NCI-H1436 (cell line): Measurements from ENCODE around the gene TMEM45A.
"Not testable (repeated sequence)": the region's sequence is repeated elsewhere in the genome, so short reads cannot be mapped to it uniquely, and the experiment has no call there.

ENCODE experiments used
- DNase-seq: peaks from one replicate; lab custom pipeline; 2025; lab: John Stamatoyannopoulos, UW

TMEM45A gene

DNA sequence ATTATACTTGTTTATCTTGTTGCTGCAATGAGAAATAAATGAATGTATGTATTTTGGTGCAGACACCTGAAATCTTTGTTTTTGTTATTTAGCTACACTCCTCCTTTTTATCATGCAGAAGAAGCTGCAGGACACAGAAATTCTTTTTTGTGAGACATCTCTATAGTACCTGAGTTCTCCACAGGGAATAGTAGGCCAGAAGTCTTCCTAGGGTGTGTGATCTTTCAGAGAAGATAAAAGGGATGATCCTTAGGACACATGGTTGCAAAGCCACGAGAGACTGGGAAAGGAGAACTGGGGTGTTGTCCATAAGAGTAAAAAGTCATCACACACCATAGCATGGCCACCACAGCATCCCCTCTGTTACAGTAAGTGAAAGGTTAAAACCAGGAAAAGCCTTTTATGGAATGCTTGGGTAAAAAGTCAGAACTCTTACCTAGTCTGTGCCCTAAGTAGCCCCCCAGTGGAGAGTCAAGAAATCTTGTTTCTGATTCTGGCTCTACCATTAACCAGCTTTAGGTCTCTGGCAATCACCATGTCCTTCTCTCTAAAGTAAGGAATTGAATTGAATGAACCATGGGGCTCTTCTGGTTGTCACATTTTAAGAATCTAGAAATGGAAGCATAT lies 85.1 kb downstream of the TMEM45A start:
- no peak for DNase-seq

DNA sequence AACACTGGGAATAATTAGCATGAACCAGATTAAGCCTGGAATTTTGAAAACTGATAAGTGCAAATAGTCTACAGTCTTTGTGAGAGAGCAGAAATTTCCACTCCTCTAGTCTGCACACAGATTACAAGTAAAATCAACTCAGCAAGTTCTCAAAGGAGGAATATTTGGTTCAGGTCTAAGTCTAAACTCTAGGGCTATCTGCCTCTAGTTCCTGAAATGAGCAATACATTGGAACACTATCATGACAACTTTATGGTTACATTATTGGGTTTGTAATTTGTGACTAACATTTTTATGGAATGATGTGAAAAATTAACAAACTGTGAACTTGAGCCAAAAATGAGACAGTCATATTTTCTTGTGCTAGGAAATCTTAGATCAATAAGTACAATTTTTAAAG lies 86.2 kb downstream of the TMEM45A start:
- no peak for DNase-seq

DNA sequence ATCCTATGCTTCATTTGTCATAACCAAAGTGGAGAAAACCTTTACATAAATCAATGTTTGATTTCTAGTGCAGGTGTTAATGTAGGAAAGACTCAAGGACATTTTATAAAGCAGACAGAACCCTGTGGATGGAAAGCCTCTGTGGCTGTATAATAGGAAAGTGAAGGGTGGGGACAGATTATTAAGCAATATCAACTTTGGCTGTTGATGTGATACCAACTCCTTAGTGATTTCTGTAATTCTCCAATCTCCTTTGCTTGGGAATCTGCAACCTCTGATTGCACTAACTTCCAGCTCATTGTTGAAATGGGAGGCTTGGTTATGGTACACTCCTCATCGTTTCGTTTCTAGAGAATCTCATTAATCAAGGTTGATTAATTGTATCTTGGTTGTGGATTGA lies 87.7 kb downstream of the TMEM45A start:
- DNase-seq: no peak

DNA sequence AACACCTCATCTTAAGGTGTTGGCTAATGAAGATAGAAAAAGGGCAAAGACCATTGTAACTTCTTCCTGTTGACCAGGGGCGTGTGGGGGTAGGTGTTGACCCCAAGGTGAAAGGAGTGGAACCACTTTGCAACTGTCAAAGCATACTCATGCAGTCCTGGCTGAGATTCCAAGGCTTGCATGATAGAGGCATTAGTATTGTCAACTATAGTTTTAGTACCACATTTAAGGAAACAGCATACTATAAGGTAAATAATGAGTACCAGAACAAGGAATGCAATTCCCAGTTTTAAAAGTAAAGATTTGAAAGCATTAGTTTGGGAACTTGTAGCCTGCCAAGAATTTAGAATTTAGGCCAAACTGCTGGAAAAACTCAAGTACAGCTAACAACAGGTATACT lies 89.2 kb downstream of the TMEM45A start:
- no peak for DNase-seq

DNA sequence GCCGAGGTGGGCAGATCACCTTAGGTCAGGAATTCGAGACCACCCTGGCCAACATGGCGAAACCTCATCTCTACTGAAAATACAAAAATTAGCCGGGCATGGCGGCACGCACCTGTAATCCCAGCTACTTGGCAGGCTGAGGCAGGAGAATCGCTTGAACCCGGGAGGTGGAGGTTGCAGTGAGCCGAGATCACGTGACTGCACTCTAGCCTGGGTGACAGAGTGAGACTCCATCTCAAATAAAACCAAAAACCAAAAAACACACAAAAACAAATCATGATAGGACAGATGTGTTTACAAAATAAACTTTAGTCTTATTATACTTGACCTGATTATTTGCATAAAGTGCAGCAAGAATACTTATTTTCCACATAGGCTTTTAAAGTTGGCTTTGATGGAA lies 89.7 kb downstream of the TMEM45A start:
- DNase-seq: not testable (repeated sequence)

DNA sequence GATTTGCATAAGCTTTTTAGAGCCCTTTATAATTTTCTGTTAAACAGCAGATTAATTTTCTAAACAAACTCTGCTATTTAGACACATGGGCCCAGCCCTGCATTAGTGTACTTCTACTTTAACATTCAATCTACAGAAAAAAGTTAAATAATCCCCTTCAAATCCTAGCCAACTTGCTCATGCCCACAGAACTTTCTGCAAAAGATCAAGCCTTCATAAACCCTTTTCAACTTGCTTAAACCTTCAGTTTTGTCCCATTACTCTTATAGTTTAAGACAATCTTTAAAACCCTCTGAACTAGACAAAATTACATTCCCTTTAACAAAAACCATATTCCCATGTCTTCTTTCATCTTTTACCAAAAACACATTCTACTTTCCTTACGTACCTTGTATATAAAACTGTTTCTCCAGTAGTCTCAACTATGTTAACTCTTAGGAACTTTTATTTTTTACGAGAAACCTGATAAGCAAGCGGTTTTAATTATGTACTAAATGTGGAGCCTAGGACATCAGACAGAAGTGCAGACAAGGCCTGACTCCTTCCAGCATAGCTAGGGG lies 91.8 kb downstream of the TMEM45A start:
- DNase-seq: no peak

DNA sequence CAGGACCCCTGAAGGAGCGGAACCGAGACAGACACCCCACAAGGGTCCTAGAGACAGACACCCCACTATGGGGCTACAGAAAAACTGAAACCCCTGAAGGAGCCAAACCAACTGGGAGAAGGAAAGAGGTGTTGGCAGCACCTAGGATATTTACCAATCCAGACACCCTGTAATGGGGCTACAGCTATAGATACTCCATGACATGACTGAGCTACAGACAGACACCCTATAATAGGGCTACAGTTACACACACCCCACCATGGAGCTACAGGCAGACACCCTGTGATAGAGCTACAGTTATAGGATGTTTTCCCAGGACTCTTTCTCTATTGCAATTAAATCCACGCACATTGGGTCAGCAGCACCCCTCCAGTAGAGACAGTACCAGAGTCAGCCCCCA lies 94.4 kb downstream of the TMEM45A start:
- no peak for DNase-seq

DNA sequence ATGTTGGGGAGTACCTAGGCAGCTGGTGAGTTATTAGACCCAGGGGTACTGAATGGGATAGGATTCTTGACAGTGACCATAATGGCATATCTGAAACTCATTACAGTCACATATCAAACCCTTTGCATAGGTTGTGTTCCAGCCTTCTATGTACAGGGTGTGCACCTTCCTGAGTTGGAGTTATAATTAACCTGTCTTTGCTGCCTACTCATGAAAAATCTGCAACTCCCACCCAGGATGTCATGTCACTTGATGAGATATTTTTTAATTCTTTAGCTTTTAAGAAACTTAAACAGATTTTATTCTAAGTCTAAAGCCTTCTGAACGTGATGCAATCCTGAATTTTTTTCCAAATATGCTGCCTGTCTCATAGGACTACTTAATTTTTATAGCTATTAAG lies 95.8 kb downstream of the TMEM45A start:
- no peak for DNase-seq

DNA sequence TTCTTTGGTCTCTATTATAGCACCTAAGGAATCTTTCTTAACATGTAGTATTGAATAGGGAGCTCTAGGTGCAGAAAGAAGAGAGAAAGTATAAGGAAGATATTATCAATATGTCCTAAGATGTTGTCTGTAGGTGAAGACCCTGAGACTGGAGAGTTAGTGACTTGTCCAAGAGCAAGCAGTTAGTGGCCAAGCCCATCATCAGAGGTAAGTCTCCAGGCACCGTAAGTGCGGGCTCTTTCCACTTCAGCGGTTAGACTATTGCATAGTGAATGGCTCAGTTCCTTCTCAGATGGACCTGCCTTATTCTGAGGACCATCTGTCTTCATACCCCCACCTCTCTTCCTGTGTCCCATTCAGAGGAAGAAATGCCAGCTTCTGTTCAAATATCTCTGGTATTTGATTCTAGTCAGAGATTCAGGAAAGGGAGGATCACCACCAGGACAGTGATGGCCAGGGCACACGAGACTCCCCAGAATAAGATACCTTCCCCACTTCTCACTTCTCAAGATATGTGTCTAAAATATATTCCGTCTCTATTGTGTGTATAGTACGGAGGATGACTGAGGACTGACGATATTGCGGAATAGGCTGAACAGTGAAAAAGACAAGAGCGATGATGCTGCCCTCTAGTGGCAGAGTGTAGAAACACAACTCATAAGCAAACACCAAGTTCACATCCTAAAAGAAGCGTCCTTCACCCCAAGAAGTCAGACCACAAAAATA lies 97.9 kb downstream of the TMEM45A start:
- peak; percentile 61 for DNase-seq

DNA sequence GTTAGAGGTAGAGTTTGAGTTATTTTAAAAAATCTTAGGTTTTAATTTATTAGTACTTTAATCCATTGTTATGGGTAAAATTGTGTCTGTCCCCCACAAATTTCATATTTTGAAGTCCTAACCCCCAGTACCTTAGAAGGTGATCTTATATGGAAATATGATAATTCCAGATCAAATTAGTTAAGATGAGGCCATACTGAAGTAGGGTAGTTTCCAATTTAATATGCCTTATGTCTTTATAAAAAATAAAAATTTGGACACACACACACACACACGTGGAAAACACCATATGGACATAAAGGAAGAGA lies 98.4 kb downstream of the TMEM45A start:
- DNase-seq: no peak

DNA sequence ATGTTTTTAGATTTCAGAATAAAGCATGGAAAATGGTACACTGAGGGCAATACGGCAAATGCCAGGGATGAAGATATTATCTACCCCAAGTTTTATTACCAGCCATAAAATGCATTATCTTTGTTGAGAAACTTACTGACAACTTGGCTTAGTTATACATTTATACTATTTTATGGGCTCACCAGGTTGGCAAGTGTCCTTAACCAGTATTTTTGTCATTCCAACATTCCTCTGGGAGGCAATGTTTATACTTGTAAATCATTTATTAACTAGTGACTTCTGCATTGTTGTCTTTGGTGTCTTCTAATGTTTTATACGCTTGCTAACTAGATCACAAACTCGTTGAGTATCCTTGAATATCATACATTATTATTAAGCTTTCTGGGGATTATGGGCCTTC lies 99.0 kb downstream of the TMEM45A start:
- no peak for DNase-seq

DNA sequence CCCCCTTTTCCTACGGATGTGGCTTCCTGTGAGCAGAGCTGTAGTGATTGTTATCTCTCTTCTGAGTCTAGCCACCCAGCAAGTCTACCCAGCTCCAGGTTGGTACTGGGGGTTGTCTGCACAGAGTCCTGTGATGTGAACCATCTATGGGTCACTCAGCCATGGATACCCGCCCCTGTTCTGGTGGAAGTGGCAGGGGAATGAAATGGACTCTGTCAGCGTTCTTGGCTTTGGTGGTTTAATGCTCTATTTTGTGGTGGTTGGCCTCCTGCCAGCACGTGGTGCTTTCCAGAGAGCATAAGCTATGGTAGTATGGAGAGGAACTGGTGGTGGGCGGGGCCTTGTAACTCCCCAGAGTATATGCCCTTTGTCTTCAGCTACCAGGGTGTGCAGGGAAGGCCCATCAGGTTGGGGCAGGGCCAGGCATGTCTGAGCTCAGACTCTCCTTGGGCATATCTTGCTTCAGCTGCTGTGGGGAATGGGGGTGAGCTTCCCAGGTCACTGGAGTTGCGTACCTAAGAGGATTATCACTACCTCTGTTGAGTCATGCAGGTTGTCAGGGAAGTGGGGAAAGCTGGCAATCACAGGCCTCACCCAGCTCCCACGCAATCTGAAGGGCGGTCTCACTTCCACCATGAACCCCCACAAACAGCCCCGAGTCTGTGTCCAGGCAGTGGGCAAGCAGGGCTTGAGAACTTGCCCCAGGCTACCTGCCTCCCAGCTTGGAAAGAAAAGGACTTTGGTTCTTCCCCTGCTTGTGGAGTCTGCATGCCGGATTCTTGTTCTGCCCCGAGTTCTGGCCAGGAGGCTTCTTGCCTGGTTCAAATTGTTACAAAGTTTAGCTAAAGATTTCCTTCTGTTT lies 108.0 kb downstream of the TMEM45A start:
- DNase-seq: peak; percentile 17

DNA sequence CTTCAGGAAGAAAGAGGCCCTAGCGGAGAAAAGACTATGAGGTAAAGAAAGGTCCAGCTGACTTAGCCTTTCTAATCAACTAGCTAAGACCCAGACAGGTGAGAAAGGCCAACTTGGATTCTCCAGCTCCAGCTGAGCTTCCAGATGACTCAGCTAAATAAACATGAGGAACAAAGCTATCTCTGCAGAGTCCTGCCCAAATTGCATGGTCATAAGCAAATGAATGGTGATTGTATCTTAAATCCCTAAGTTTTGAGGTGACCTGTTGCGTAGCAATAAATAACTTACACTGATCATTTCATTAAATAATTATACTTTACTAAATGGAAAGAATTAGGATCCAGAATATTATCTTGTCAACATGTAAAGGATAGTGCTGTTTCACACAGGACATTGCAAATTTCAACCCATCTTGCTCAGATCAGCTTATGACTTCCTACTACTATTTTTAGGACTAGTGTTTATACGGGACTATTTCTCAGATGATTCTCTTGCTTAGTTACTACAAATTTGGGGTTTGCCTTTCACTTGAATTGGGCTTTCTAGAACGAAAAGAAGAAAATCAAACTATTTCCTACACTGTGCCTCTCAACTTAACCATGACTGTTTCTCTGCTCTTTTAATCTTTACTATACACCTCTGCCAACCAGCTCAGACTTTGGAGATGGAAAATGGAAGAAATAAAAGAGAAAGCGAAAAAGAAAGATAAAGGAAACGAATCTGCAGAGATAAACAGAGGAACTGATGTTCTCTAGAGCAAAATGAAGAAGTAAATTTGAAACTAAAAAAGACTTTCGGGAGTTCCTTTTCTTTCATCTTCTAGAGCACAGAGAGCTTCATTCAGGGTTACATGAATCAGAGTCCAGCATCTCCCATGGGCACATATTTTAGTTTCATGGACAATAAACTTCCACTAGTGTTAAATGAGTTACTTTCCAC lies 110.4 kb downstream of the TMEM45A start:
- DNase-seq: no peak

DNA sequence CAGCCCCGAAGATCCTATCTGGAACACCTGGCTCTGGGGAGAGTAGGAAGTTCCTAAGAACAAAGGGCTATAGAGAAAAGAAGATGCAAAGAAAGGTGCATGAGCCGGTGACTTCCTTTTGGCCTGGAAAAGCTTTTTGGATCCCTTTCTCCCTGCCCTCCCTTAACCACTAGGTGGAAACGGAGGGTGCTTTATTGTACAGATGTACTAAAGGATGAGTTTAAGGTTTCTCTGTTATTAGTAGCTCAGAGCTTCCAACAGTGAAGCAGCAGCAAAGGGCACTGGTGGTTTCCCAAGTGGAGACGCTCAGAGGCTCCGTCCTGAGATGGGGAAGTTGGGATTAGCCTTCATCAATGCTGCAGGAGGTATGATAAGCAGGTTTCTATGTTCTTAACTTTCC lies 111.0 kb downstream of the TMEM45A start:
- DNase-seq: no peak

DNA sequence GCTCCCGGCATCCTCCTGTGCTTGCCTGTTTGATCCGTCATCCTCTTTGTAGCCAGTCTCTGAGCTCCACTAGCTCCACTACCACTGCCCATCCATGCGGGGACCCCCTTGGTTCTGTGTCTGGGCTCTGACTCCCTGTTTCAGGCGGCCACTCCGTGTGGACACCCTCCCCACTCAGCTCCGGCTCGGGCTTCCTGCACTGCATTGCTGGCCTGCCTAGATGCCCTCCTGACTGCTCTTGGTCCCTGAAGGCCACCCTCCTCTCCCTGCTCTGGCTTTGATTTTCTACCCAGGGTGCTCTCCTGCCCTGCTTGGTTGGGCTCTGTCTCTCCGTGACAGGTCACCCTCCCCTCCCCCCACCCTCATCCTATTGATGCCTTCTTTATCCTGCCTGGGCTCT lies 112.9 kb downstream of the TMEM45A start:
- no peak for DNase-seq

DNA sequence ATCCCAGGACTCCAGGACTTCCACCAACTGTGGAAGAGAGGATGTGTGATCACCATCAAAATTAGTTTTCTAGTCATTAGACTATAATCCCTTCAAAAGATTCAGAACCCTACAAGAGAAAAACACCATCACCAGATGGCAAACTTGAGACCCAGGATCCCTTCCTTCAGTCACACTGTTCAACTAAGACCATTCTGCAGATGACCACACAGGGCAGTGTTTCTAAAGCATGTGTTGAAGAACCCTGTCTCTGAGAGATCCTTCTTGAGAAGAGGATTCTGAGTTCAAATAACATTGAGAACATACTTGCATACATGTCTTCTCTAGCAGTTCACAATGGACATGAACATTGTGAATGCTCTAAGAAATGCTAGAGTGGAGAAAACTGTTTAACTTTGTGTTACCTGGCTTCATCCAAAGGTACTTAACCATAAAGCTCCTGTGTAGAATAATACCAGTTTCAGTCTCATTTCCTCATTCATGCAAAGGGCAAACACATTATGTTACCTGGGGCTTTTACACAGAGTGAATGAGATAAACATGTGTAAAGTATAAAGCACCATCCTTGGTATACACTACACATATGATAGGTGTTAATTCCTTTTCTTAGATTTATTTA lies 114.6 kb downstream of the TMEM45A start:
- DNase-seq: no peak

DNA sequence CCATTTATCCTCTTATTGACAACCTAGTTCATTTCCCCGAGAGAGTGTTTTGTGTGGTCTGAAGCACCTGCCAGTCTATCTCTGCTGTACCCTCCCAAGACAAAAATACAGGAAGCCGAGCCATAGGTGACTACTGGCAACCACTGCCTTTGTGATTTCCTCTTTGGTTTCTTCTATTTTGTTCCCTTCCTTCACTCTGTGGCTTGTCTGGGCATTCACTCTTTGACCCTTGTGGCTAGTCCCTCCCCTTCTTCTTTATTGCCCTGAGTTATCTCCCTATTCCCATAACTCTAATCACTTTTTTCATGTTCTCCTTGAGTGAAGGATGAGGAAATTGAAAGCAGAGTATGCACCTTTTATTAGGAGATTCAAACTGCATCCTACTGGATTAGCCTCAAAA lies 116.9 kb downstream of the TMEM45A start, which contains the start of gene ADGRG7:
Gene ADGRG7 (plus strand): TSS at position 297 of the 400 bp plus-strand sequence. CDS start 256 bp downstream, outside the sequence.
- no peak for DNase-seq

DNA sequence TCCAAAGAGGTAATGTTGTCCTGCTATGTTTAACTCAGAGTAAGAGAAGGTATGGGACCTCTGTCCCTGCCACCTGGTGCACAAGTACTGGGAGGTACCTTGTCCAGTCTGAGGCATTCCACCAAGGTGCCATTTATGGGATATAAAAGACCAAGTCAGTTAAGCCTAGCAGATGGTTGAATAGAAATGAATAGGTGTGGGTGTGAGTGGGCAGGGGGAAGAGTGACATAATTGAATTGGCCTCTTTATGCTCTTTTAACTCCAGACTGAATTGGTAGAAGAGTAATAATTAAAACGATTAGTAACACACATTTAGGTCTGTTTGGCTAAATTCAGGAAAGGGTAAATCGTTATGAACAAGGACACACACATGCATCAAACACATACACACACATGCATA lies 117.5 kb downstream of the TMEM45A start:
- no peak for DNase-seq

DNA sequence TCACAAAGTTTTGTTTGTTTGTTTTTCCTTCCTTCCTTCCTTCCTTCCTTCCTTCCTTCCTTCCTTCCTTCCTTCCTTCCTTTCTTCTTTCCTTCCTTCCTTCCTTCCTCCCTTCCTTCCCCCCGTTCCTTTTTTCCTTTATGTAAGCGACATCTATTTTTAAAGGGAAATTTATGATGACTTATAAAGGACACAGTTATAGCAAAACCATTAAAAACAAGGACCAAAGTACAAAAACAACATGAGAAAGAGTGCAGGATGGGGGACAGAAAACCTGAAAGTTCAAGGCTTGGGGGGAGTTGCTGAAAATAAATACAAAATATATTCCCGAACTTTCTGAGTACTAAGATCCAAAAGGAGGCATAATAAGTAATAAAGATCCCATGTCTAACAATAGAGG lies 118.8 kb downstream of the TMEM45A start:
- no peak for DNase-seq

DNA sequence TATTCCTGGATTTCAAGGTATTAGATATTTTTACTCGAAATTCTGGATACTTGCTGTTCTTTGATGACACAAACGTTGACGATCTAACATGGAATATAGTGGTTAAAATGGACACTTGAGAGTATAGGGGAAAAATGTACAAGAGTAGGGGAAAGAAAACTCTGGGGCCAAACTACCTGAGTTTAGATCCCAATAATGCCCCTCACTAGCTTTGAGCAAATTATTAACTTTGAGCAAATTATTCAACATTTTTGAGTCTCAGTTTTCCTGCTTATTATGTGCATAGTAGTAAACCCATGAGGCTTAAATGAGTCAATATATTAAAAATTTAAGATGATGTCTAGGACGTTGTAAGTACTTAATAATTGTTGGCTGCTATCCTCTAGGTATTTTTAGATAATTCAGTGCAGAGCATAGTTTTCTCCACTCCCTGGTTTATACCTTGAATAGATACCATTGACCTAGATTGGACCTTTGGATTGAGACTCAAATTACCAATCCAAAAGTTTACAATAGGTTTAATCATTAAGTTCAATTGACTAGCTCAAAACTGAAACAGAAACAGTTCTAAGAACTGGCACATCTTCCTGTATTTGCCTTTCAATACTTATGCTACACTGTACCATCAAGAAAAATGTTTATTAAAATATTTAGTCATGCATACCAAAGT lies 121.4 kb downstream of the TMEM45A start:
- no peak for DNase-seq

DNA sequence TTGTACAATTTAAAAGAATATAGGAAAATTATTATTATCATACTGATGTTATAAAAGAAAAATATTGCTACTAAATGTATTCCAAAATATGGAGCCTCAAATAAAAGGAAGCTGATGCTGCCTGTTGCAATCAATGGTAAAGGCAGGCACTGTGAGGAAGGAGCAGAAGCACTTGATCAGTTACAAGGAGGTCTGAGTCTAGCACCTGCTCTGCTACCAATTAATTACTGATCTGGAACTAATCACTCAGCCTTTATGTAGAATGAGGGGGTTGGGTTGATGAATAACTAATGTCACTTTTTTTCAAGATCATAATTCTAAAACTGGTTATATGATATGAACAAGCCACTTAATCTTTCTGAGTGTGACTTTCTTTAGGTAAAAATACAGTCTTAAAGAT lies 122.5 kb downstream of the TMEM45A start:
- no peak for DNase-seq
